ENCODE measurements around the gene CELF5. TPM values are rescaled to one million over a fixed set of nuclear protein-coding genes. Genes with fewer than 3 reads are reported as not detected.

CELF5 gene
- total and polyA plus RNA-seq, 2 experiments from 2014 or later: 5.6 to 10.6 TPM

GRCh38 chr19:3328743-3329142 lies 104.3 kb downstream of the CELF5 start:
- H3K4me1 Mint-ChIP-seq: no peaks in the 10 kb centered on the region
- no peaks in the 10 kb centered on the region for H3K36me3 ChIP-seq (ENCODE audit: insufficient read depth)
- no peak overlapping the region for H3K4me3 Mint-ChIP-seq
- H3K4me3 ChIP-seq: no peak overlapping the region
- no peaks in the 10 kb centered on the region for H3K9me2 ChIP-seq (ENCODE audit: insufficient read depth)
- no peak overlapping the region for H3K4me2 ChIP-seq
- no peak overlapping the region for H3K27ac Mint-ChIP-seq
- TF ChIP-seq EZH2phosphoT487 (IDR thresholded peaks at IDR 0.05; ENCODE audit: unreplicated experiment): no peak
- no peak for TF ChIP-seq ZNF114 (CRISPR knock-in tag; IDR thresholded peaks at IDR 0.05)
- H3K27me3 ChIP-seq (ENCODE audit: insufficient read depth): no peaks in the 10 kb centered on the region; the same call in 1 of the 2 replicates
- no peak for ATAC-seq
- peaks cover 2% of the 10 kb centered on the region for H3K27me3 Mint-ChIP-seq (ENCODE audit: insufficient read depth, low read depth, poor library complexity)
- H2AFZ ChIP-seq: no peak overlapping the region
- H3K4me1 ChIP-seq (ENCODE audit: insufficient read depth): no peaks in the 10 kb centered on the region
- no peak overlapping the region for H3K27ac ChIP-seq (ENCODE audit: low read depth)
- peaks cover 7% of the 10 kb centered on the region for H3K9me3 Mint-ChIP-seq
- H3K79me2 ChIP-seq (replicated peaks; ENCODE audit: insufficient read depth): no peaks in the 10 kb centered on the region
- H4K20me1 ChIP-seq (replicated peaks; ENCODE audit: insufficient read depth): no peaks in the 10 kb centered on the region; the same call in 1 of the 2 replicates
- DNase-seq (ENCODE audit: low spot score): no peak
- no peaks in the 10 kb centered on the region; the same call in 2 of the 3 replicates for H3K36me3 Mint-ChIP-seq (ENCODE audit: low read depth)
- no peaks in the 10 kb centered on the region for H3F3A ChIP-seq (replicated peaks; ENCODE audit: low read depth)

- Histone ChIP-seq H3K4me3 (no peak overlapping the region), H3K4me1 (ENCODE audit: insufficient read depth) (no peaks in the 10 kb centered on the region), H3K36me3 (ENCODE audit: insufficient read depth) (no peaks in the 10 kb centered on the region), H3K79me2 (replicated peaks; ENCODE audit: insufficient read depth) (no peaks in the 10 kb centered on the region), H2AFZ (no peak overlapping the region), H4K20me1 (replicated peaks; ENCODE audit: insufficient read depth) (no peaks in the 10 kb centered on the region; the same call in 1 of the 2 replicates), H3K27me3 (ENCODE audit: insufficient read depth) (no peaks in the 10 kb centered on the region; the same call in 1 of the 2 replicates), H3K27ac (ENCODE audit: low read depth) (no peak overlapping the region), H3F3A (replicated peaks; ENCODE audit: low read depth) (no peaks in the 10 kb centered on the region), H3K4me2 (no peak overlapping the region), H3K9me2 (ENCODE audit: insufficient read depth) (no peaks in the 10 kb centered on the region)
- Mint-ChIP-seq H3K4me1 (no peaks in the 10 kb centered on the region), H3K27ac (no peak overlapping the region), H3K9me3 (peaks cover 7% of the 10 kb centered on the region), H3K27me3 (ENCODE audit: insufficient read depth, low read depth, poor library complexity) (peaks cover 2% of the 10 kb centered on the region), H3K4me3 (no peak overlapping the region), H3K36me3 (ENCODE audit: low read depth) (no peaks in the 10 kb centered on the region)
- ATAC-seq (no peak), DNase-seq (ENCODE audit: low spot score) (no peak)
- TF ChIP-seq JUNB (IDR thresholded peaks at IDR 0.05; ENCODE audit: unreplicated experiment): no peak
- no peak for TF ChIP-seq STAT1 (IDR thresholded peaks at IDR 0.05; ENCODE audit: unreplicated experiment)
- TF ChIP-seq, protein P1, sequence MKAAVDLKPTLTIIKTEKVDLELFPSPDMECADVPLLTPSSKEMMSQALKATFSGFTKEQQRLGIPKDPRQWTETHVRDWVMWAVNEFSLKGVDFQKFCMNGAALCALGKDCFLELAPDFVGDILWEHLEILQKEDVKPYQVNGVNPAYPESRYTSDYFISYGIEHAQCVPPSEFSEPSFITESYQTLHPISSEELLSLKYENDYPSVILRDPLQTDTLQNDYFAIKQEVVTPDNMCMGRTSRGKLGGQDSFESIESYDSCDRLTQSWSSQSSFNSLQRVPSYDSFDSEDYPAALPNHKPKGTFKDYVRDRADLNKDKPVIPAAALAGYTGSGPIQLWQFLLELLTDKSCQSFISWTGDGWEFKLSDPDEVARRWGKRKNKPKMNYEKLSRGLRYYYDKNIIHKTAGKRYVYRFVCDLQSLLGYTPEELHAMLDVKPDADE (IDR thresholded peaks at IDR 0.05): no peak
- TF ChIP-seq ZNF114 (CRISPR knock-in tag; IDR thresholded peaks at IDR 0.05): no peak
- TF ChIP-seq REST (IDR thresholded peaks at IDR 0.05; ENCODE audit: unreplicated experiment): no peak
- TF ChIP-seq EZH2phosphoT487 (IDR thresholded peaks at IDR 0.05; ENCODE audit: unreplicated experiment): no peak
- TF ChIP-seq CTCF (conservative IDR thresholded peaks at IDR 0.05; ENCODE audit: low read depth in 2 of 2): no peak
- TF ChIP-seq, protein P2, sequence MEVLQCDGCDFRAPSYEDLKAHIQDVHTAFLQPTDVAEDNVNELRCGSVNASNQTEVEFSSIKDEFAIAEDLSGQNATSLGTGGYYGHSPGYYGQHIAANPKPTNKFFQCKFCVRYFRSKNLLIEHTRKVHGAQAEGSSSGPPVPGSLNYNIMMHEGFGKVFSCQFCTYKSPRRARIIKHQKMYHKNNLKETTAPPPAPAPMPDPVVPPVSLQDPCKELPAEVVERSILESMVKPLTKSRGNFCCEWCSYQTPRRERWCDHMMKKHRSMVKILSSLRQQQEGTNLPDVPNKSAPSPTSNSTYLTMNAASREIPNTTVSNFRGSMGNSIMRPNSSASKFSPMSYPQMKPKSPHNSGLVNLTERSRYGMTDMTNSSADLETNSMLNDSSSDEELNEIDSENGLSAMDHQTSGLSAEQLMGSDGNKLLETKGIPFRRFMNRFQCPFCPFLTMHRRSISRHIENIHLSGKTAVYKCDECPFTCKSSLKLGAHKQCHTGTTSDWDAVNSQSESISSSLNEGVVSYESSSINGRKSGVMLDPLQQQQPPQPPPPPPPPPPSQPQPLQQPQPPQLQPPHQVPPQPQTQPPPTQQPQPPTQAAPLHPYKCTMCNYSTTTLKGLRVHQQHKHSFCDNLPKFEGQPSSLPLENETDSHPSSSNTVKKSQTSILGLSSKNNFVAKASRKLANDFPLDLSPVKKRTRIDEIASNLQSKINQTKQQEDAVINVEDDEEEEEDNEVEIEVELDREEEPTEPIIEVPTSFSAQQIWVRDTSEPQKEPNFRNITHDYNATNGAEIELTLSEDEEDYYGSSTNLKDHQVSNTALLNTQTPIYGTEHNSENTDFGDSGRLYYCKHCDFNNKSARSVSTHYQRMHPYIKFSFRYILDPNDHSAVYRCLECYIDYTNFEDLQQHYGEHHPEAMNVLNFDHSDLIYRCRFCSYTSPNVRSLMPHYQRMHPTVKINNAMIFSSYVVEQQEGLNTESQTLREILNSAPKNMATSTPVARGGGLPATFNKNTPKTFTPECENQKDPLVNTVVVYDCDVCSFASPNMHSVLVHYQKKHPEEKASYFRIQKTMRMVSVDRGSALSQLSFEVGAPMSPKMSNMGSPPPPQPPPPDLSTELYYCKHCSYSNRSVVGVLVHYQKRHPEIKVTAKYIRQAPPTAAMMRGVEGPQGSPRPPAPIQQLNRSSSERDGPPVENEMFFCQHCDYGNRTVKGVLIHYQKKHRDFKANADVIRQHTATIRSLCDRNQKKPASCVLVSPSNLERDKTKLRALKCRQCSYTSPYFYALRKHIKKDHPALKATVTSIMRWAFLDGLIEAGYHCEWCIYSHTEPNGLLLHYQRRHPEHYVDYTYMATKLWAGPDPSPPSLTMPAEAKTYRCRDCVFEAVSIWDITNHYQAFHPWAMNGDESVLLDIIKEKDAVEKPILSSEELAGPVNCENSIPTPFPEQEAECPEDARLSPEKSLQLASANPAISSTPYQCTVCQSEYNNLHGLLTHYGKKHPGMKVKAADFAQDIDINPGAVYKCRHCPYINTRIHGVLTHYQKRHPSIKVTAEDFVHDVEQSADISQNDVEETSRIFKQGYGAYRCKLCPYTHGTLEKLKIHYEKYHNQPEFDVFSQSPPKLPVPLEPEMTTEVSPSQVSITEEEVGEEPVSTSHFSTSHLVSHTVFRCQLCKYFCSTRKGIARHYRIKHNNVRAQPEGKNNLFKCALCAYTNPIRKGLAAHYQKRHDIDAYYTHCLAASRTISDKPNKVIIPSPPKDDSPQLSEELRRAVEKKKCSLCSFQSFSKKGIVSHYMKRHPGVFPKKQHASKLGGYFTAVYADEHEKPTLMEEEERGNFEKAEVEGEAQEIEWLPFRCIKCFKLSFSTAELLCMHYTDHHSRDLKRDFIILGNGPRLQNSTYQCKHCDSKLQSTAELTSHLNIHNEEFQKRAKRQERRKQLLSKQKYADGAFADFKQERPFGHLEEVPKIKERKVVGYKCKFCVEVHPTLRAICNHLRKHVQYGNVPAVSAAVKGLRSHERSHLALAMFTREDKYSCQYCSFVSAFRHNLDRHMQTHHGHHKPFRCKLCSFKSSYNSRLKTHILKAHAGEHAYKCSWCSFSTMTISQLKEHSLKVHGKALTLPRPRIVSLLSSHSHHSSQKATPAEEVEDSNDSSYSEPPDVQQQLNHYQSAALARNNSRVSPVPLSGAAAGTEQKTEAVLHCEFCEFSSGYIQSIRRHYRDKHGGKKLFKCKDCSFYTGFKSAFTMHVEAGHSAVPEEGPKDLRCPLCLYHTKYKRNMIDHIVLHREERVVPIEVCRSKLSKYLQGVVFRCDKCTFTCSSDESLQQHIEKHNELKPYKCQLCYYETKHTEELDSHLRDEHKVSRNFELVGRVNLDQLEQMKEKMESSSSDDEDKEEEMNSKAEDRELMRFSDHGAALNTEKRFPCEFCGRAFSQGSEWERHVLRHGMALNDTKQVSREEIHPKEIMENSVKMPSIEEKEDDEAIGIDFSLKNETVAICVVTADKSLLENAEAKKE (CRISPR knock-in tag; IDR thresholded peaks at IDR 0.05): no peak
- no peak for TF ChIP-seq EZH2 (IDR thresholded peaks at IDR 0.05; ENCODE audit: low read depth, unreplicated experiment)
Measured at GRCh38 chr19:3330047-3330446, 105.6 kb downstream of the CELF5 start.

Measured in GM23338 (cell line).